Right lobe of liver (tissue), 6 donors: Measurements from ENCODE around the gene KCNMA1. TPM values are rescaled to one million over a fixed set of nuclear protein-coding genes. Genes with fewer than 3 reads are reported as not detected.

ENCODE experiments used
- ATAC-seq, 4 donors: fragments of 200-7000 bp; cut with Tn5 transposase; one replicate each; pipeline ENCODE4 v1.9.1; 2020; ENCODE audit warnings: mild to moderate bottlenecking in 4 of 4, moderate library complexity in 4 of 4
- DNase-seq, 3 donors: peaks; one replicate each; pipeline ENCODE4 v3.0.0-alpha.2; 2020
- H3K27ac ChIP-seq, 3 donors: fragments of 200-600 bp; one replicate each; pipeline ENCODE4 v1.8.0; 2022
- H3K27me3 ChIP-seq, 2 donors: fragments of 200-600 bp; one replicate each; pipeline ENCODE4 v1.8.0; 2022
- H3K36me3 ChIP-seq, 4 donors: fragments of 200-600 bp; sonication (generic) in 1 of 4; one replicate each; pipeline versions ENCODE4 v1.5.1 to v1.8.0; 2017 to 2022; ENCODE audit warnings: control low read depth in 1 of 4
- H3K4me1 ChIP-seq, 4 donors: fragments of 200-600 bp; sonication (generic) in 1 of 4; one replicate each; pipeline versions ENCODE4 v1.5.1 to v1.8.0; 2017 to 2022; ENCODE audit warnings: control low read depth in 1 of 4
- H3K4me3 ChIP-seq, 3 donors: fragments of 200-600 bp; one replicate each; pipeline ENCODE4 v1.8.0; 2022
- H3K9me3 ChIP-seq, 4 donors: fragments of 200-600 bp; sonication (generic) in 1 of 4; one replicate each; pipeline versions ENCODE4 v1.5.1 to v1.8.0; 2017 to 2022; ENCODE audit warnings: control low read depth in 1 of 4
- POLR2A ChIP-seq: fragments of 450-650 bp; IDR thresholded peaks from one replicate; pipeline ENCODE4 v1.6.1; 2017; ENCODE audit warnings: antibody characterized with exemption, mild to moderate bottlenecking
- WGBS: methylation state at CpG from one replicate; pipeline ENCODE4 v1.1.6; 2018; ENCODE audit warnings: low coverage, low lambda C conversion rate; ENCODE audit not compliant: insufficient coverage; ENCODE audit errors: missing lambda C conversion rate; 5-methylcytosine and 5-hydroxymethylcytosine counted together
- intact Hi-C, 2 donors: fragments of 100-400 bp; cut with DNase I; formaldehyde crosslinking; loops; one replicate each; pipeline versions ENCODE4 v1.11.2 to v1.14.1; 2022
- total RNA-seq, 6 experiments: library from RNA; depleted of rRNA in 2 of 6; stranded (reverse); fragments of >200 nt in 2 of 6; fragmentation: NEBNext Ultra II Directional in 3 of 6; extraction: Animal tissue kit (Norgen Biotek cat#: 25700) in 3 of 6; gene quantifications; one replicate each; pipeline versions ENCODE4 v1.1.0 to v1.2.4, GENCODE V29; 2016 to 2023
- TF ChIP-seq, protein P1 (sequence below), 4 donors: fragments of 200-600 bp in 3 of 4; fragments of 450-650 bp in 1 of 4; IDR thresholded peaks; one replicate each; pipeline versions ENCODE4 v1.5.1 to v1.8.0; 2016 to 2022; ENCODE audit warnings: antibody characterized with exemption in 4 of 4, mild to moderate bottlenecking in 2 of 4
- donor health status: DM: no; HTN: yes; CAD: no.
- donor health status: DM: no; HTN: no; CAD: no.
- donor health status: DM: no; HTN: no; CAD: no.
- donor health status: DM: no; HTN: yes; CAD: no.
- donor health status: DM: no; HTN: yes; CAD: no.

KCNMA1 gene
- total RNA-seq, 6 experiments from 2014 or later: 5.7 to 48.0 (median 15.1) TPM

DNA sequence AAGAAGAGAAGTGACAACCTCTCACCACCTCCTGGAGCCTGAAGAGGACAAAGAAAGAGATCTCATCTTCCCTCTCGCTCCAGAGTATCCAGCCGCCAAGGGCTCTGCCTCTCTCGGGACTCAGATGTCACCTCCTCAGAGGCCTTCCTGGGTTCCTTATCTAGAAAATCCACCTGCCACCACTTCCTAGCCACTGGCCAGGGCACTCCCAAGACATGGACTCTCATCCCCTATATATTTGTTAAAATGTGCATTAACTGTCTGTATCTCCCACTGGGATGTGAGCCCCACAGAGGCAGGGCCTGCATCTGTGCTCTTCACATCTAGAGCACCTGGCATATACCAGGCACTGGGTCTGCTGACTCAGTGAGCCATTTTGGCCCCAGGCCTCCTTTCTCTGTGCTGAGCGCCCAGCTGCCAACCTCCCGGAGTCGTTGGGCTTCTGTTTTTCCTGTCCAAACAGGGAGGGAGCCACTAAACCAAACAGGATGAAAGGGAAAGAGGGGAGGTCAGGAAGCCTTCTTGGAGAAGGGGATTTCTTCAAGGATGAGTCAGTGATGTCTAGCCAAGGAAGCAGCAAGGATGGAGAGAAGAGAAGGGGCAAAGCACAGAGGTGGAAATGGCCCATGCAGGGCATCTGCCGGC, 58.9 kb downstream of the KCNMA1 start:
- TF ChIP-seq, protein P1, sequence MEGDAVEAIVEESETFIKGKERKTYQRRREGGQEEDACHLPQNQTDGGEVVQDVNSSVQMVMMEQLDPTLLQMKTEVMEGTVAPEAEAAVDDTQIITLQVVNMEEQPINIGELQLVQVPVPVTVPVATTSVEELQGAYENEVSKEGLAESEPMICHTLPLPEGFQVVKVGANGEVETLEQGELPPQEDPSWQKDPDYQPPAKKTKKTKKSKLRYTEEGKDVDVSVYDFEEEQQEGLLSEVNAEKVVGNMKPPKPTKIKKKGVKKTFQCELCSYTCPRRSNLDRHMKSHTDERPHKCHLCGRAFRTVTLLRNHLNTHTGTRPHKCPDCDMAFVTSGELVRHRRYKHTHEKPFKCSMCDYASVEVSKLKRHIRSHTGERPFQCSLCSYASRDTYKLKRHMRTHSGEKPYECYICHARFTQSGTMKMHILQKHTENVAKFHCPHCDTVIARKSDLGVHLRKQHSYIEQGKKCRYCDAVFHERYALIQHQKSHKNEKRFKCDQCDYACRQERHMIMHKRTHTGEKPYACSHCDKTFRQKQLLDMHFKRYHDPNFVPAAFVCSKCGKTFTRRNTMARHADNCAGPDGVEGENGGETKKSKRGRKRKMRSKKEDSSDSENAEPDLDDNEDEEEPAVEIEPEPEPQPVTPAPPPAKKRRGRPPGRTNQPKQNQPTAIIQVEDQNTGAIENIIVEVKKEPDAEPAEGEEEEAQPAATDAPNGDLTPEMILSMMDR (IDR thresholded peaks at IDR 0.05): no peak
- TF ChIP-seq POLR2A: no peak
- ATAC-seq (no peak), DNase-seq (no peak)
- Histone ChIP-seq H3K9me3 (no peaks in the 10 kb centered on the region), H3K4me3 (no peak overlapping the region), H3K27me3 (no peaks in the 10 kb centered on the region), H3K4me1 (peaks cover 0 to 47% (median 10%) of the 10 kb centered on the region in 4 donors), H3K27ac (peak overlapping the region in 1 of 3 donors; percentile 37), H3K36me3 (no peaks in the 10 kb centered on the region)
- intact Hi-C loops: no loop called here
- WGBS: 80% methylated on average over 3 of the region's 7 CpGs

DNA sequence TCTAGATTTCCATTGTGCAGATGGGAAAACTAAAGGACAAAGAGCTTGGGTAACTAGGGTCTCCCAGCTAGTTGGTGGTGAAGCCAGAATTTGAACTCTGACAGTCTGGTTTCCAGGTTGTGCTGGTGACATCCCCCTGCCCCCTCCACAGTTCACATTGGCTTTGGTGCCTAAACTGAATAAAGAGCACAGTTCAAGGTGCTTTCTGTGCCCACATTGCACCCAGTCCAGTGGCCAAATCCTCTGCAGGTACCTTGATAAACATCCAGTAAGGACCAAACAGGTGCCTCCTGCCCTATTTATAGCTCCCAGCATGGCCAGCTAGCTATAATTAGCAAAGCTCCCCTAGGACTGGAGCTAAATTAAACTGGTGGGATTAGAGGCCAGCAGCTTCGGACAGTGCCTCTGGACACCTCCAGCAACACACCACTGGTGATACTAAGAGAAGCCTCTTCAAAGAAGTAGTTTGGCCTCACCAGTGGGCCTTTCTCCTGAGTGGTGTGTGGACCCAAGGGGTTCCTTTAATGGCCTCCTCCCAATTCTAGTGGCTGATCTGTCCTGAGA, 59.9 kb downstream of the KCNMA1 start:
- peak in 1 of 4 donors; percentile 47 for ATAC-seq
- Histone ChIP-seq H3K4me1 (peaks cover 0 to 47% (median 10%) of the 10 kb centered on the region in 4 donors), H3K9me3 (no peaks in the 10 kb centered on the region), H3K27me3 (no peaks in the 10 kb centered on the region), H3K27ac (peak overlapping the region in 1 of 3 donors; percentile 37), H3K4me3 (no peak overlapping the region), H3K36me3 (no peaks in the 10 kb centered on the region)
- TF ChIP-seq, protein P1 (IDR thresholded peaks at IDR 0.05): no peak
- no peak for TF ChIP-seq POLR2A
- no peak for DNase-seq
- intact Hi-C loops: no loop called here
- no CpG with 5 or more reads among the region's 1 CpG for WGBS

DNA sequence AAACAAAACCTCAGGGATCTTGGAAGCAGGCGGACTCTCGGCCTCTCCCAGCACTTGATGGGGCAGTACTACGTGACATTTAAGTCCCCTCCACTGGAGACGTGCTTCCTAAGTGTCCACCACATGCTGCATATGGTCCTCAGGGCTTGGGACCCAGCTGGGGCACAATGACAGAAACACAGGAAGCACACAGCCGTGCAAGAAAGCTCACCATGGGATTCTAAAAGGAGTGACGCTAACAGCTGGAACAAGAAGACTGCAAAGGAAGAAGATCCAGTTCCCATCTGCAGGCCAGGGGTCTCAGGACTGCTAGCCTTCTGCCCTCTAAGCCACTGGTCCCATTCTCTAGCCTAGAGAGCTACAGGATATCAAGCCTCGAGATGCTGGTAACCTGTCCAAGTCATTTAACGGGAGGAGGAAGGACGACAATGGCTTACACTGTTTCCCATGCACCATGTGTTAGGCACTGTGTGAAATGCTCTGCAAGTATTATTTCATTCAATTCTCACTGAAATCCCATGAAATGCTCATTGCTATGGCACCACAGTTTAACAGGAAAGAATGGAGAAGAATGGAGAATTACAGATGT, 61.1 kb downstream of the KCNMA1 start:
- Histone ChIP-seq H3K36me3 (no peaks in the 10 kb centered on the region), H3K27ac (no peak overlapping the region), H3K27me3 (no peaks in the 10 kb centered on the region), H3K9me3 (no peaks in the 10 kb centered on the region), H3K4me1 (peaks cover 0 to 50% (median 15%) of the 10 kb centered on the region in 4 donors), H3K4me3 (no peak overlapping the region)
- intact Hi-C loops: no loop called here
- no peak for DNase-seq
- TF ChIP-seq POLR2A: no peak
- TF ChIP-seq, protein P1 (IDR thresholded peaks at IDR 0.05): no peak
- no peak for ATAC-seq
- WGBS: 81% methylated on average over 7 of the region's 9 CpGs

DNA sequence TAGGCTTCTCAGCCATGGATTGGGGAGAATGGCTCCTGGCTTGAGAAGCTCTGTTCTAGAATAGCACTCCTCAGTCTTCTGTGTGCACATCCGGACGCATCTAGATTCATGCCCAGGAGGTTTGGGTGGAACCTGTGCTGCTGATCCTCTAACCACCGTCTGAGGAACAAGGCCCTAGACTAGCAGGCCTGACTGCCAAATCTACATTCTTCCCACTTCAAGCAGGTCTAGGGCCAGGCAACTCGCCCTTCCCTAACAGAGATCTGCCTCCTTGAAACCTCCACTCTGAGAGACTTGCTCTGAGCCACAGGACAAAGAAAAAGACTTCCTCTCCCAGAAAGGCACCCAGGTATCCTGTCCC, 61.6 kb downstream of the KCNMA1 start:
- H3K4me3 ChIP-seq: no peak overlapping the region
- DNase-seq (no peak), ATAC-seq (no peak)
- no peak for TF ChIP-seq POLR2A
- TF ChIP-seq, protein P1 (IDR thresholded peaks at IDR 0.05): no peak
- H3K4me1 ChIP-seq: peaks cover 0 to 51% (median 16%) of the 10 kb centered on the region in 4 donors
- WGBS: no CpG with 5 or more reads among the region's 4 CpGs
- H3K9me3 ChIP-seq: no peaks in the 10 kb centered on the region
- no peaks in the 10 kb centered on the region for H3K36me3 ChIP-seq
- H3K27ac ChIP-seq: no peak overlapping the region
- intact Hi-C loops: no loop called here
- no peaks in the 10 kb centered on the region for H3K27me3 ChIP-seq
